Fibroblast of peridontal ligament (primary cell): ENCODE data around the gene SPACA9.
A peak's percentile ranks its signal among the peaks of the same experiment; 100 is the strongest.

Source experiments
- DNase-seq: peaks from one replicate; pipeline ENCODE4 v3.0.0-alpha.2; 2010; ENCODE audit errors: extremely low read depth

SPACA9 gene

GRCh38 chr9:132878695-132879456 is at the start of gene SPACA9:
Gene SPACA9 (plus strand): TSS chr9:132878898. CDS start chr9:132883948, 5,050 bp downstream.
- peak; percentile 51 for DNase-seq

GRCh38 chr9:132832171-132832881 is 46.4 kb upstream of the SPACA9 start:
- no peak for DNase-seq

- no peak for DNase-seq
Observed at GRCh38 chr9:132833550-132834121, 45.1 kb upstream of the SPACA9 start.

GRCh38 chr9:132834343-132834742 is 44.4 kb upstream of the SPACA9 start:
- DNase-seq = no peak

- no peak for DNase-seq
Observed at GRCh38 chr9:132837501-132838286, 41.0 kb upstream of the SPACA9 start.

GRCh38 chr9:132838291-132838690 is 40.4 kb upstream of the SPACA9 start:
- no peak for DNase-seq

GRCh38 chr9:132840980-132841379 is 37.7 kb upstream of the SPACA9 start:
- no peak for DNase-seq

GRCh38 chr9:132842124-132843044 is 36.3 kb upstream of the SPACA9 start:
- DNase-seq = no peak

GRCh38 chr9:132846109-132846917 is 32.4 kb upstream of the SPACA9 start:
- DNase-seq = no peak

- no peak for DNase-seq
Observed at GRCh38 chr9:132846918-132847515, 31.7 kb upstream of the SPACA9 start.

GRCh38 chr9:132849185-132849706 is 29.5 kb upstream of the SPACA9 start:
- no peak for DNase-seq

- DNase-seq = no peak
Observed at GRCh38 chr9:132853482-132853881, 25.2 kb upstream of the SPACA9 start.

GRCh38 chr9:132854832-132855231 is 23.9 kb upstream of the SPACA9 start:
- DNase-seq = no peak

GRCh38 chr9:132855904-132856303 is 22.8 kb upstream of the SPACA9 start:
- no peak for DNase-seq

- peak; percentile 82 for DNase-seq
Observed at GRCh38 chr9:132857031-132857430, 21.7 kb upstream of the SPACA9 start.

GRCh38 chr9:132857616-132858342 is 20.9 kb upstream of the SPACA9 start:
- DNase-seq = no peak

- DNase-seq = no peak
Observed at GRCh38 chr9:132858751-132859150, 19.9 kb upstream of the SPACA9 start.

- DNase-seq = no peak
Observed at GRCh38 chr9:132861666-132862065, 17.0 kb upstream of the SPACA9 start.

- no peak for DNase-seq
Observed at GRCh38 chr9:132862533-132862932, 16.2 kb upstream of the SPACA9 start.
